Kidney tubule cell (primary cell): Measurements from ENCODE around the gene UQCRHL.

ENCODE experiments used
- DNase-seq: peaks from one replicate; pipeline ENCODE4 v3.0.0-alpha.2; 2018; ENCODE audit warnings: low spot score

Gene UQCRHL

DNA sequence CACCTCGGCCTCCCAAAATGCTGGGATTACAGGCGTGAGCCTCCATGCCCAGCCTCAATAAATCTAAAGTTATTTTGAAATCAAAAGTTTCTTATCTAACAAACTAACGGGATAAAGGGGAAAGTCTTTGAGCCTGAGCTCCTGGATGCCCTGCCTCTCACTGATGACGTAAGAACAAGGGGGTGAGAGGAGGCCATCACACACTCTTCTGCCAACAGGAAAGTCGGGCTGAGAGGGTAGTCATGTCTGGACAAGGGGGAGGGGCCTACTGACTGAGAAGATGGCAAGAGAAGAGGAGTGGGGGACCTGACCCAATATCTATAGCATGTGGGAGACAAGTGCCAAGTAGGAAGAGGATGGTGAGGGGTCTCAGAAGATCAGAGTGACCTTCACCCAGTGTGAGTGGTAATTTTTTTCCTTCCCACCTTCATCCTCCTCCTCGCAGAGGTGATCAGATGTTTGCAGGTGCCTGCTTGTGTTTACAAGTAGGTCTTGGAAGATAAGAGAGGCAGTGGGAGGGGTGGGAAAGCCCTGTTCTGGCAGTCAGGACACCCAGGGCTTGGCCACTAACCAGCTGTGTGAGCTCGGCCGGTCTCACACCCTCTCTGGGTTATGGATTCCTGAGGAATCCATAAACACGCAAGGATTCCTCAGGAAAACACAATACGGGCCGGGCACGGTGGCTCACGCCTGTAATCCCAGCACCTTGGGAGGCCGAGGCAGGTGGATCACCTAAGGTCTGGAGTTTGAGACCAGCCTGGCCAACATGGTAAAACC lies 9.6 kb downstream of the UQCRHL start:
- peak; percentile 45 for DNase-seq

DNA sequence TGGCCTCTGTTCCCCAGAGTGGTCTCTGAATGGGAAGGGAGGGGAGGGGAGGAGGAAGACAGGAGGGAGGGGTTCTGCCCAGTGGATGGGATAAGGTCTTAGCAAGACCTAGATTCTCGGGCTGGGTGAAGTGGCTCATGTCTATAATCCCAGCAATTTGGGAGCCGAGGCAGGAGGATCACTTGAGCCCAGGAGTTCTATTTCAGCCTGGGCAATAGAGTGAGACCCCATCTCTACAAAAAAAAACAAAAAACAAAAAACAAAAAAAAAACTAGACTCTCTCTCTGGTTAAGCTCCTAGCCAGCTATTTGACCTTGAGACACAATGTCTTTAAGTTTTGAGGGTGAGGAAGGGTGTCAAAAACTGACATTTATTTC lies 11.4 kb downstream of the UQCRHL start:
- no peak for DNase-seq

DNA sequence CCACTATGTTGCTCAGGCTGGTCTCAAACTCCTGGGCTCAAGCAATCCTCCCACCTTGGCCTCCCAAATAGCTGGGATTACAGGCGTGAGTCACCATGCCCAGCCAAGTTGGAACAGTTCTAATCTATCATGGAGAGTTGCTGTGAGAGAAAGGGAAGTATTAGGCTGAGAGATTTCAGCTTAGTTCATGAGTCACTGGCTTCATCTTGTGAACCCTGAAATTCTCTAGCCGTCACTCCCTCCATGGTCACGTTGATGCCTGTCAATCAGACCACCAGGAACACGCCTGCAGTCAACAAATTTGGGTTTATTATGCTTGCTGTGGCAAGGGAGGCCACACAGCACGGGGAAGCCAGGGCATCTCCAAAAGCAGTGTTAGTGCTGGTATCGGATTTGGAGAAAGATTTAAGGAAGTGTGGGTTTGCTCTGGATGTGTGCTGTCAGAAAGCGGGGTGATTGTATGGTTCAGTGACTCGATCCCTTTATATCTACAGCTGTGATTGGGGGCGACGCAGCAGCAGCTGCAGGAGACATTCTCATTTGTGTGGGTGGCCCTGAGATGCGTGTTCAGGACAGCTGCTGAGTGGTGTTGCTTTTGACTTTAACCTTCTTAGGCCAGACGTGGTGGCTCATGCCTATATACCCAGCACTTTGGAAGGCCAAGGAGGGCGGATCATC lies 18.7 kb downstream of the UQCRHL start:
- DNase-seq = no peak

DNA sequence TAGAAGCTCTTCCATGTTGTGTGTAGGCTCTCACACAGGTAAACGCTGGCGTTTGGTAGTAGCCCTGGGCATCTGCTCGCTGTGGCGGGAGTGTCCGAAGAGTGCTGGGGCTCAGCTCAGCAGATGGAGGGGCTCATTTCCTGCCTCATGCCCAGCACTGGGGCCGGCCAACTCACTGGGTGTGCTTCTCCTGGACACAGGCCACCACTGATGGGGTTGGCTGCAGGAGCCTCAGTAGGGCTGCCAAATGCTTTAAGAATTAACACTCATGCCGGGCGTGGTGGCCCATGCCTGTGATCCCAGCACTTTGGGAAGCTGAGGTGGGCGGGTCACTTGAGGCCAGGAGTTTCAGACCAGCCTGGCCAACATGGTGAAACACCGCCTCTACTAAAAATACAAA lies 20.9 kb downstream of the UQCRHL start:
- DNase-seq = no peak

DNA sequence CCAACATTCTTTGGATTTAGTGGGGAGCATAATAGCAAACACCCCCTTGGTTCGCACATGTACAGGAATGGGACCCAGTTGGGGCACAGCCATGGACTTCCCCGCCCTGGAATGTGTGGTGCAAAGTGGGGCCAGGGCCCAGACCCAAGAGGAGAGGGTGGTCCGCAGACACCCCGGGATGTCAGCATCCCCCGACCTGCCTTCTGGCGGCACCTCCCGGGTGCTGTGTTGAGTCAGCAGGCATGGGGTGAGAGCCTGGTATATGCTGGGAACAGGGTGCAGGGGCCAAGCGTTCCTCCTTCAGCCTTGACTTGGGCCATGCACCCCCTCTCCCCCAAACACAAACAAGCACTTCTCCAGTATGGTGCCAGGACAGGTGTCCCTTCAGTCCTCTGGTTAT lies 21.8 kb downstream of the UQCRHL start:
- DNase-seq = no peak

DNA sequence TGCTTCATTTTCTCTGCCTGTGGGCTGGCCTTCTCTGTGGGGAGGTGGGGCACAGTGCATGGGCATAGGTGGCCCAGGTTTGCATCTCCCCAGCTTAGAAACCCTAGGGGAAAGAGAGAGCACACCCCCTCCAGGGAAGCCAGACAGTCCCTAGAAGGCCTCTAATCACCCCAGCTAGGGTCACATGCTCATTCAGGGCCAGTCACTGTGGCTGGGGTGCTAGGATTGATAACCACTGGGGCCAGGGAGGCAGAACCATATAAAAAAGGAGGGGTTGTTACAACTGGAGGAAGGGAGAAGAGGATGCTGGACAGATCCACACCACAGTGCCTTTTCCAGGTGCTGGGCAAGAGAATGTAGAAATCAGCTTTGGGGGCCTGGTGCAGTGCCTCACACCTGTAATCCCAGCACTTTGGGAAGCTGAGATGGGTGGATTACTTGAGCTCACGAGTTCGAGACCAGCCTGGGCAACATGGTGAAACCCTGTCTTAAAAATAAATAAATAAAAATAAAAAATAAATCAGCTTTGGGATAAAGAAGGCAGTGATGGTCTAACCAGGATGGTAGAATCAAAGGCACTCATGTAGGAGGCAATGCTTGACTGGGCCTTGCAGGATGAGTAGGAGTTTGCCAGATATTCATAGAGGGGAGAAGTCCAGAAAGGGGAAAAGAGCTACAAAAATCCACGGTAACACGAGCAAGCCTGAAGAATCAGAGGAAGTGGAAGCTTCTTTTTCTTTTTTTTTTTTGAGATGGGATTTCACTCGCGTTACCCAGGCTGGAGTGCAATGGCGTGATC lies 29.3 kb downstream of the UQCRHL start:
- DNase-seq = no peak

DNA sequence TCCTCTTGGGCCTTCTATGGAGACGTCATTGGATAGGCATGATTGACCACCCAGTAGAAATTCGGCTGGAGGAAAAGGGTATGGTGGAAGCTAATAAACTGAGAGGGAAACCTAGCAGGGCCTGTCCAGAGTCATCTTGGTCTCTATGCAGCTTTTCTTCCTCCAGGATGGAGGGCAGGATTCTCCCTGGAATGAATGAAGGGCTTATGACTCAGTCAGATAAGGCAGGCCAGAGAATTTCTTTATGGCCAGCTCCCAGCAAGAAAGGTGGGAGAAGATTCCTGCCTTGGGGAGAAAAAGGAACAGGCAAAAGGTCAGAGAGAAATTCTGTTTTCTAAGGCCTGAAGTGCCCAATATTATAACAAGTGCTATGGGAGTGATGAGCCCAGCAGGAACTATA lies 31.7 kb downstream of the UQCRHL start:
- no peak for DNase-seq

DNA sequence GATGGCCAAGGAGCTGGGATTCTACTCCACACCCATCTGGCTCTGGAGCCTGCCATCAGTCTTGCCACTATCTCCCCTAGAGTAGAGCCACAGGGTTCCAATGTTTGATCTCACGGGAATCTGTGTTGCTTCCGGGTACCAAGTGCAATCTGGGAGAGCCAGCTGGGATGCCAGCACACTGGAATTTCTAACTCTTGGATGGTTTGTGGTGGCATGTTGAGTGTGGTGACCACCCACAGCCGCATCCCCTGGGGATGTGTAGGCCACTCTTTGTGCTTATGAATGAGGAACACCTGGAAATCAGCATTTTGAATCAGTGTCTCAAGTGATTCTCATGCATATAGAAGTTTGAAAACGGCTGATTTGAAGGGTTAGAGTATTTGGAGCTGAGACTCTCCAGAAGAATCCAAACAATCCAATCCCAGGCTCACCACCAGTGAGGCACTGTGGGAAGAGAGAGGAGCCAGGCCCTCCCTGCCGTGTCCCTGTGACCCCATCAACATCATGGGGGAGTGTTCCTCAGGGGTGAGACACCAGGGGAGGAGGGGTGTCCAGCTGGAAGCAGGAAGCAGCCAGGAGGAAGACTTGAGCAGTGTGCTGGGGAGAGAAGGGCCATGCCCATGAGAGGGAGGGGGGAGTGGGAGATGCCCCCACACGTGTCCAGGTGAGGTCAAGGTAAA lies 35.5 kb downstream of the UQCRHL start:
- no peak for DNase-seq

DNA sequence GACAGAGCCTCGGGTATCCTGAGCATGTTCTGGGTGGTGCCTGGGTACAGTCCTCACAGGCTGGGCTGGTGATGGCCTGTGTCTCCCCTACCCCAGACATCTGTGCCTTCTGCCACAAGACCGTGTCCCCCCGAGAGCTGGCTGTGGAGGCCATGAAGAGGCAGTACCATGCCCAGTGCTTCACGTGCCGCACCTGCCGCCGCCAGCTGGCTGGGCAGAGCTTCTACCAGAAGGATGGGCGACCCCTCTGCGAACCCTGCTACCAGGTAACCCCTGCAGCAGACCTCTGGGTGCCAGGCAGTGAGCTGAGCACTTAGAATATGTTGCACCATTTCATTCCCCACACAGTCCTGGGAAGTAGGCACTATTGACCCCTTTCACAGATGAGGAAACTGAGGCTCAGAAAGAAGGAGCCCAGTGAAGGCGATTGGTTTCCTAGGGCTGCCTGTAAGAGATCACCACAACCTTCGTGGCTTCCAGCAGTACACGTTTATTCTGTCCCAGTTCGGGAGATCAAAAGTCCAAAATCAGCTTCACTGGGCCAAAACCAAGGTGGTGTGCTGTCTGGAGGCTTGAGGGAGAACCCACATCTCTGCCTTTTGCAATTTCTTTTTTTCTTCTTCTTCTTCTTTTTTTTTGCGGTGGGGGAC lies 37.0 kb downstream of the UQCRHL start:
- no peak for DNase-seq

DNA sequence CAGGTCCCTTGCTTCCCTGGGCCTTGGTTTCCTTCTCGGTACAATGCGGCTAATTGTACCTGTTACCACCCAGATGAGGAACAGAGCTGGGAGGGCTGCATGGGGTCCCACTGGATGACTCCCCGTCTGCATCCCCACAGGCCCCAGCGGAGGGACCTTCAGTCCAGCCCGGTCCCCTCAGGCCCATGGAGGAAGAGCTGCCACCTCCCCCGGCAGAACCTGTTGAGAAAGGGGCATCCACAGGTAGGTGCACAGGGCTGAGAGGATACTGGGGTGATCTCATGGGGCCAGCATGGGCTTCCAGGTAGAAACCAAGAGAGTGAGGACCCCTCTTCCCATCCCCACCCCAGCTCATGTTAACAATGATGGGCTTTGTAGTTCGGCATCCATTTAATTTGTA lies 39.1 kb downstream of the UQCRHL start:
- DNase-seq = no peak

DNA sequence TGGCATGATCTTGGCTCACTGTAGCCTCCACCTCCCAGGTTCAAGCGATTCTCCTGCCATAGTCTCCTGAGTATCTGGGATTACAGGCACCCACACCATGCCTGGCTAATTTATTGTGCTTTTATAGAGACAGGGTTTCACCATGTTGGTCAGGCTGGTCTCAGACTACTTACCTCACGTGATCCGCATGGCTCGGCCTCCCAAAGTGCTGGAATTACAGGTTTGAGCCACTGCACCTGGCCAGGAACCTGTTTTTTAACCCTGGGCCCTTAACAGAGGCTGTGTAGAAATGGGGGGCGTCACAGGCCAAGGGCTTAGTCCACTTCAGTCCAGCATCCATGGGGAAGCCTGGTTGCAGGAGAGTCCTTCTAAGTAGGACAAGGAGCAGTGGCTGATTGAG lies 39.5 kb downstream of the UQCRHL start:
- DNase-seq = no peak

DNA sequence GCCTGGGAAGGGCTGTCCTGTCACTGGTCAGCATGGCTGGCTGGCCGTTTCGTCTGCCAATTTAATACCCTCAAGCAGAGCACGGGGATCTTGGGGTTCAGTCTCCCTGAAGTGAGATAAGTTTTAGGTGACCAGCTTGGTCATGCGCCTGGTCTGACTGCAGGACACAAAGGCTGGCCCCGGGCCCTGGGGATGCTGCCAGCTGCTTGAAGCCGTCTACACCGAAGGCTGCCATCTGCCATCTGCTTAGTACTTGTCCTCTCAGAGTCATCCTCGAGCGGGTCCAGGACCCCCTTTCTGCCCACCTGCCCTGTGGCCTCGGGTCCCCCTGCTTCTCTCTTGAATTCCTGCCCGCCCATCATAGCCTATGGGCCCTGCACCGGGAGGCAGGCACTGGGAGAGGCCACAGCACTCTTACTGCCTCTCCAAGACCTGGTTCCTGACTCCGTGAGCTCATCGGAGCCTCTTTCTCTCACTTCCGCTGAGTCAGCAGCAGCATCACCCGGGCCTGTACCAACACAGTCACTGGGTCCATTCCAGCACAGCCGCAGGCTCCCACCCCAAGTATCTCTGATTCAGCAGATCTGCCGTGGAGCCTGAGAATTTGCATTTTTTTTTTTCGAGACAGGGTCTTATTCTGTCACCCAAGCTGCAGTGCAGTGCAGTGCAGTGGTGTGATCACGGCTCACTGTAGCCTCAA lies 41.8 kb downstream of the UQCRHL start:
- DNase-seq = peak; percentile 73

DNA sequence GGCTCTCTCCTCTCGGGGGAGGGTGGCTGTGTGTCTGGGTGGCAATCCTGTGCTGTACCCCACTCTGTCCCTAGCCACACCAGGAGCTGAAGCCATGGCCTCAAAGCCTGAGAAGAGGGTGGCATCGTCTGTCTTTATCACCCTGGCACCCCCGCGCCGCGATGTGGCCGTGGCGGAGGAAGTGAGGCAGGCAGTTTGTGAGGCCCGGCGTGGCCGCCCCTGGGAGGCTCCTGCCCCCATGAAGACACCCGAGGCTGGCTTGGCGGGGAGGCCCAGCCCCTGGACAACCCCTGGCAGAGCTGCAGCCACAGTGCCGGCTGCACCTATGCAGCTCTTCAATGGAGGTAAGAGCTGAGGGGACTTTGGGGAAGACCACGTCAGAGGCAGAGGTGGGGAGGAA lies 42.6 kb downstream of the UQCRHL start:
- DNase-seq = no peak

DNA sequence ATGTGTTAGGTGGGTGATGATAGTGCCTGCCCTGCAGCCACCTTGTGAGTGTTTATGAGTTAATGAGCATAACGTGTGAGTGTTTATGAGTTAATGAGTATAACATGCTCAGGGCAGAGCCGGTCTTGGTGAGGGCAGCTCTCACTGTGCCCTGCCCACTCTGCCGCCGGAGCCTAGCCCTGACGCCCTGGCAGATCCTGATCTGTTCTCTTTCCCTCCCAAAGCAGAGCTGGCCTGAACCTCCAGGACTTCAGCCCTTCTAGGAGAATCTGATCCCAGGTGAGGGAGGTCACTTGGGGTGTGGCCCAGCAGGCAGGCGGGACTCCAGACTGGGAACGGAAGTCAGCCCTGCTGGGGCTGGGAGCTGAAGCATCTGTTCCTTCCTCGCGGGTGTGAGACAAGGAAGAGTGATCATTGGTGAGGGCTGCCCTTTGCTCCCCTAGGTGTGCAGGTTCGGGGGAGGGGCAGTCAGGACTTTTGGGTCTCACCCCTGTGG lies 43.1 kb downstream of the UQCRHL start:
- peak; percentile 58 for DNase-seq

DNA sequence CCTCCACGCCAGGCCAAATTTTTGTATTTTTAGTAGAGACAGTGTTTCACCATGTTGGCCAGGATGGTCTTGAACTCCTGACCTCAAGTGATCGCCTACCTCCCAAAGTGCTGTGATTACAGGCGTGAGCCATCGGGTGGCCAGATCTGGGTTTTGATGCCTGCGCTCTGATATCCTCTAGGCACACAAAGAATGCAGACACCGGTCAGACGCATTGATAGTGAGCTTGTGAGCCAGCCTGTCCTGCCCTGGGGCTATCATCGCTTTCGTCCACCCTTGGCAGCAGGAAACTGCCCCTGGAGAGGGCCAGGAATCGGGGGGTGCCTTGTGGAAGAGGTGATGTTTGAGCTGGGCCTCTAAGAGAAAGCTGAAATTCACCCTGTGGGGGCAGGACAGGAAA lies 44.9 kb downstream of the UQCRHL start:
- no peak for DNase-seq

DNA sequence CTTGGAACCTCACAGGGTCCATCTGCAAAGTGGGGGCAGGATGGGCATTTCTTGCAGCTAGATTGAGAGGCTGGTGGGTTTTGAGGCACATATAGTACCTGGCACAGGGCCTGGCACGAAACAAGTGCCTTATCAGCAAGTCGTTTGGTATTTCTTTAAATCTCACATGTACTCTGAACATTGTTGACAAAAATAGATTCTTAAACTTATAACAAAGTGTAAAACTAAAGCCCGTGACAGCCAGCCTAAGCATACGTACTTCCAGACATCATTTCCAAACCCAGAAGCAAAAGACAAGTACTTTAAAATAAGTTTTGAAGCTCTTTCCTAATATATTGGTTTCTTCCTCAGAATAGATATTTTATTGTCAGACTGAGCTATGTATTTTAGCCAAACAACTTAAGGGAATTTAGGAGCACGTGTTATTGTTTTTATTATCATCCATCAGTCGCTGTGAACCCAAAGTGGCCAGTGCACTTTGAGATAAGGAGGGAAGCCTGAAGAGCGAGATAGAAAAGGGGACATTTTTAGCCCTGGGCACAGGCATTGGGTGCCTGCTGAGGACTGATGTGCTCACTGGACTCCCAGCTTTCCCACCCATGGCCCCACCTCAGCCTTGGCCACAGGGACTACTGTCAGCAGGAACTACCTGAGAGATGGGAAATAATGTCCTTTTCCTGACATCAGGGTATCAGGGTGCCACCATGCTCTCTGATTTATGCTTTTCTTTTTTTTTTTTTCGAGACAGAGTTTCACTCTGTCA lies 45.9 kb downstream of the UQCRHL start:
- DNase-seq = no peak

DNA sequence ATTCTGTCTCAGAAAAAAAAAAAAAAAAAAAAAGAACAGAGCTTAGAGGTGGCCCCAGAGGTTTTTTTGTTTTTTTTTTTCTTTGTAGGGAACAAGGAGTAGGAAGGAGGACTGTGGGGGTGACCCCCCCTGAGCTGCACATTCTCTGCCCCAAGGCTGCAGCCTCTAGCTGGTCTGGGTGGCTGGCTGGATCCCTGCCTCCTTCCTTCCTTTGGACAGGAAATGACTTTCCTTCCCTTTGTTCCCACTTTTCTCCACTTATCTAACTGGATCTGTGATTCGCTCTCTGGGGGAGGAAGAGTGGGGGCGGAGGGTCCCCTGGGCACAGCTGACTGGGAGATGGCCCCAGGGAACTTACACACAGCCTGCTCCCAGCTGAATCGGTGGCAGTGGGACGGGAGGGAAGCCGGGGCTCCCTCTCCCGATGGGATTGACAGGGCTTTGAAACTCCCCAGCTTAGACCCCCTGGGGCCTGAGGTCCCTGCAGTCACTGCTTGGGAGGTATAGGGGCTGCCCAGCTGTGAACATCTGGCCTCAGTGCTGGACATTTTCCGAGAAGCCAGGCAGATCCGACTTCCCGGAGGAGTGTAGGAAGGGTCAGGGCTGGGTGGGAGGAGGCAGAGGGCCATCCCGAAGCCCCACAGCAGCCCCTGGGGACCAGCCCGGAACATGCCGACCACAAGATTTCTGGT lies 46.8 kb downstream of the UQCRHL start:
- peak; percentile 75 for DNase-seq

DNA sequence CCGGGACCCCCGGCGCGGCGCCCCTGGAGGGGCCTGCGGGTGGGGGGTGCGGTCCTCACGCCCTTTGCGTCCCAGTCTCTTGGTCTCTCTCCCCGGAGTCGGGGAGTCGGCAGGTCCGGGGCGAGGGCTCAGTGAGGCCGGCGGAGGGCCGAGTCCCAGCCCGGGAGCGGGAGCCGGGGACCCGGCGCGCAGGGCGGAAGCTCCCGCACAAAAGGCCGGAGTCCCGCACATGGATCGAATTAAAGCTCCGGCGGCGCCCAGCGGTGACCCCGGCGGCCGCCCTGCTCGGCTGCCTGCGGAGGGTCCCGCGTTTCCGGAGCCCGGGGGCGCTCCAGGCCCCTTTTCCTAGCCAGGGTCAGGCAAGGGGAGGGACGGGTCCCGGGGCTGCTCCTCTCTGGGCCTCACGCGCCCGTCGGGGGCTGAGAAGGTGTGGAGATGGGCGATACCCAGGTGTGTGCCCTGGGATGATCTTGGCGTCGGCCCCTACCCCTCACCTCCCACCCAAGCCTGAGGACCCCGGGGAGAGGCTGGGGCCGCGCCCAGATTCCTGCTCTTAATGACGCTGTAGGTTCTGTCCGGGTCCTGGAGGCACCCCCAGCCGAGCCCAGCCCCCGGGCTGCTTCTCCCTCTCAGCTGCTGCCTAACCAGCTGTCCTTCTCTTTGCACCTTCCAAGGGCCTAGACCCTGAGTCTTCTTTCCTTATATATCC lies 48.3 kb downstream of the UQCRHL start:
- peak; percentile 30 for DNase-seq

DNA sequence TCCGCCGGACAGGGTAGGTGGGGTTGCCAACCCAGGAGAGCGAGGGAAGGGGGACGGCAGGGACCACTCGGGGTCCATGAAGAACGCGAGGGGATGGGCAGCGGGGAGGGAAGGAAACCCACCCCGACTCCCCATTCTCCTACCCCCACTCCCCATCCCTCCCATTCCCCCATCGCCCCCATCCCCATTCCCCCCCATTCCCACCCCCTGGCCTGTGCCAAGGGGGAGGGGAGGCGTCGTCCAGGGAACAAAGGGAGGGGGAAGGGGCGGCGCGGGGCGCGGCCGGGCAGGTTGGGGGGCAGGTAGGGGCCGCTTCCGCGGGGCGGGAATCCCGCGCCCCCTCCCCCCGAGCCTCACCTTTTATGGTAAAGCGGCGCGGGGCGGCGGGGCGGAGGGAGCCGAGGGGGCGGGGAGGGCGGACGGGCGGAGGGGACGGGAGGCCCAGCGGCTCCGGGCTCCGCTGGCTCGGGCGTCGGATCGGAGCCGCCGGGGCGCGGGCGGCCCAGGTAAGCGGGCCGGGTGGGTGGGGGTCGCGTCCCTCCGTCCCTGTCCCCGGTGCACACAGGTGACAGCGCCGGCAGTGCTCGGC lies 49.0 kb downstream of the UQCRHL start, which contains the start of gene FBLIM1:
Gene FBLIM1 (plus strand): TSS at position 453 of the 589 bp plus-strand sequence. CDS start 6,189 bp downstream, outside the sequence.
- DNase-seq = peak; percentile 60
